Activated naive CD4-positive, alpha-beta T cell treated with anti-CD3 and anti-CD28 coated beads for 36 hours (primary cell): ENCODE measurements around the gene MRTFA. TPM values are rescaled to one million over a fixed set of nuclear protein-coding genes. Genes with fewer than 3 reads are reported as not detected.

Source experiments
- CTCF ChIA-PET: fragments of 350-600 bp; sonication (Branson Sonifier 250); formaldehyde crosslinking; loops from one replicate; lab custom pipeline; 2021; ENCODE audit warnings: antibody characterized with exemption; lab: Charles Lee
- DNase-seq: peaks from one replicate; pipeline ENCODE4 v3.0.0-alpha.2; 2020
- H3K27ac Mint-ChIP-seq: one replicate; pipeline ENCODE4 v1.8.0; 2021; ENCODE audit warnings: mild to moderate bottlenecking, mixed read lengths
- H3K27me3 Mint-ChIP-seq: one replicate; pipeline ENCODE4 v1.8.0; 2021; ENCODE audit warnings: low read depth, mixed read lengths
- H3K36me3 Mint-ChIP-seq: one replicate; pipeline ENCODE4 v1.8.0; 2021; ENCODE audit warnings: low read depth, mixed read lengths
- H3K4me1 Mint-ChIP-seq: one replicate; pipeline ENCODE4 v1.8.0; 2021; ENCODE audit warnings: low read depth, mixed read lengths
- H3K4me3 Mint-ChIP-seq: one replicate; pipeline ENCODE4 v1.8.0; 2021; ENCODE audit warnings: mild to moderate bottlenecking, moderate library complexity, mixed read lengths
- H3K9me3 Mint-ChIP-seq: one replicate; pipeline ENCODE4 v1.8.0; 2021; ENCODE audit warnings: mixed read lengths
- intact Hi-C: fragments of 100-400 bp; cut with micrococcal nuclease; formaldehyde crosslinking; loops from one replicate; pipeline ENCODE4 v1.15.1; 2023
- total RNA-seq, 2 experiments: library from RNA; stranded (reverse); gene quantifications; one replicate each; pipeline ENCODE4 v1.2.3, GENCODE V29; 2021

MRTFA gene
- total RNA-seq, 2 experiments from 2014 or later: 47.2 to 48.9 TPM

GRCh38 chr22:40423882-40424640, 212.5 kb downstream of the MRTFA start:
- Mint-ChIP-seq H3K4me1 (peaks cover 4% of the 10 kb centered on the region), H3K9me3 (no peaks in the 10 kb centered on the region), H3K27ac (no peak overlapping the region), H3K27me3 (no peaks in the 10 kb centered on the region), H3K4me3 (no peak overlapping the region), H3K36me3 (peaks cover 15% of the 10 kb centered on the region)
- no peak for DNase-seq
- intact Hi-C loops: no loop called here
- CTCF ChIA-PET: interaction anchor here (0.6 to 1.3 kb wide), 2 partner anchors 10 to 11 kb away, joined by 3 to 6 read pairs; no protein-coding TSS in a partner anchor

- no peaks in the 10 kb centered on the region for H3K9me3 Mint-ChIP-seq
- peaks cover 10% of the 10 kb centered on the region for H3K36me3 Mint-ChIP-seq
- no peak for DNase-seq
- H3K4me1 Mint-ChIP-seq: no peaks in the 10 kb centered on the region
- intact Hi-C loops: no loop called here
- CTCF ChIA-PET: interaction anchor here (0.6 kb wide), 1 partner anchor 12 kb away, joined by 6 read pairs; no protein-coding TSS in a partner anchor
- no peaks in the 10 kb centered on the region for H3K27me3 Mint-ChIP-seq
- peak overlapping the region; percentile 59 for H3K27ac Mint-ChIP-seq
- no peak overlapping the region for H3K4me3 Mint-ChIP-seq
Measured at GRCh38 chr22:40423310-40423688, 213.2 kb downstream of the MRTFA start.

- intact Hi-C loops: no loop called here
- H3K4me1 Mint-ChIP-seq: no peaks in the 10 kb centered on the region
Measured at GRCh38 chr22:40422558-40423309, 213.8 kb downstream of the MRTFA start.

GRCh38 chr22:40421941-40422340, 214.6 kb downstream of the MRTFA start:
- Mint-ChIP-seq H3K27me3 (no peaks in the 10 kb centered on the region), H3K27ac (peak overlapping the region; percentile 3), H3K36me3 (peaks cover 11% of the 10 kb centered on the region), H3K9me3 (no peaks in the 10 kb centered on the region), H3K4me1 (no peaks in the 10 kb centered on the region), H3K4me3 (no peak overlapping the region)
- CTCF ChIA-PET: no interaction called here
- intact Hi-C loops: no loop called here
- no peak for DNase-seq

More at GRCh38 chr22:40422558-40423309, 213.8 kb downstream of the MRTFA start:
- DNase-seq: no peak
- Mint-ChIP-seq H3K27ac (peak overlapping the region; percentile 59), H3K9me3 (no peaks in the 10 kb centered on the region), H3K36me3 (peaks cover 10% of the 10 kb centered on the region), H3K4me3 (no peak overlapping the region), H3K27me3 (no peaks in the 10 kb centered on the region)
- CTCF ChIA-PET: no interaction called here

DNA sequence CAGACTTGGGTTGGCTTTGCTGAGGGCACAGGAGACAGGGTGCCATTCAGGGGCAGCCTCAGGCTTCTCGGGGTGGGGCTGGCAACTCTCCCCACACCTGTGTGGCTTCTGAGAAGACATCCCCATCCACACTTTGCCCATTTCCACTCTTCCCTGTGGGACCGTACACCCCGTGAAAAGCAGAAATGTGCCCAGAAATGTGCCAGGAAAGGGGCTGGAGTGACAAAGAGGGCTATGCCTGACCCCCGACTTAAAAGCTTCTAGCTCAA, 215.5 kb downstream of the MRTFA start:
- H3K27ac Mint-ChIP-seq: no peak overlapping the region
- intact Hi-C loops: no loop called here

DNA sequence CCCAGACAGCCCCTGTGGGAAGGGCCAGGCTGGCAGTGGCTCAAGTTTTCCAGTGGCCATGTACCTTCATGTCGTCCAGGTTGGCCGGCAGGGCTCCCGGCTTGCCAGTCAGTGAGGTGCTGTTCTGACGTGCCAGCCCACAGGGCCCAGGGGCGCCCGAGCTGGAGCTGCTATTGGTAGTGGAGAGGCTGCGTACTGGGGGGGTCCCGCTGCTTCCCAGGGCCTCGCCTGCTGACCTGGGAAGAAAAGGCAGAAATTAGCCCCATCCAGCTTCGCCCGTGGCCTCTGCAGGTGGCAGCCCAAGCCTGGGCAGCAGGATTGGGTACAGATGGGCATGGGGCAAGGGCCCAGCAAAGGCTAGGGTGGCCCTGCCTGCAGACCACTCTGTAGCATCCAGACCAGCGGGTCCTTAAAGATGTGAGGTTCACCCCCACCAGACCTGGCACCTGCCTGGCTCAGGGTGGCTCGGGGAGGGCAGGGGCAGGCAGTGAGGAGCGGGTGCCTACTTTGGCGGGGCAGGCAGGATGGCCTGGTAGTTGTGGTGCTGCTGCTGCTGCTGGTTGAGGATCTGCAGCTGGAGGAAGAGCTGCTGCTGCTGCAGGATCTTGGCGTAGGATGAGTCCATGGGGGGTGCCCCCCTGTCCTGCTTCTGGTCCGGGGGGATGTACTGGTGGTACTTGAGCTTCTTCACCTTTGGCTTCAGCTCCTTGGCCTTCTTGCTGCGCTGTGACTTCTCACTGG, 216.0 kb downstream of the MRTFA start:
- no peaks in the 10 kb centered on the region for H3K9me3 Mint-ChIP-seq
- CTCF ChIA-PET: no interaction called here

More for the DNA sequence above, 215.5 kb downstream of the MRTFA start:
- no peak for DNase-seq
- CTCF ChIA-PET: no interaction called here
- Mint-ChIP-seq H3K4me1 (peaks cover 8% of the 10 kb centered on the region), H3K4me3 (no peak overlapping the region), H3K36me3 (peaks cover 9% of the 10 kb centered on the region), H3K9me3 (no peaks in the 10 kb centered on the region), H3K27me3 (no peaks in the 10 kb centered on the region)

DNA sequence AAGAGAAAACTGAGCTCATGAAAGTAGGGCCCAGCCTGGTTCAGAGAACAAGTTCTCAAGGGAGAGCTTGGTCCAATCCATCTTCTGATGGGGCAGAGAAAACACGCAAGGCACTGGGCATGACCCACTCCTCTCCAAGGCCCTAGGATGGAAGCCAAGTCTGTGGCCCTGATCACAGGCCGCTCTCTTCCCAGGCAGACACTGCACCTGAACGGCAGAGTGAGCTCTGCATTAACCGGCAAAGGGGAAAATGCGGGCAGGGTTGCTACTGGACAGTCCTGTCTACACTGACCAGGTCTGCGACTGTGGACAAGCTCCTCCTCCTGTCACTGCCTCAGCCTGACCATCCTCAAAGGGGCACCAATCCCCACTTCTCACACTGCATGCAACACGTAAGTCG, 216.8 kb downstream of the MRTFA start:
- intact Hi-C loops: no loop called here
- Mint-ChIP-seq H3K27ac (no peak overlapping the region), H3K4me1 (peaks cover 16% of the 10 kb centered on the region), H3K4me3 (no peak overlapping the region), H3K27me3 (no peaks in the 10 kb centered on the region), H3K9me3 (no peaks in the 10 kb centered on the region), H3K36me3 (peaks cover 14% of the 10 kb centered on the region)
- CTCF ChIA-PET: interaction anchor here (0.6 kb wide), 2 partner anchors 68 to 1043 kb away, joined by 3 read pairs; no protein-coding TSS in a partner anchor
- DNase-seq: no peak

More for the DNA sequence above, 216.0 kb downstream of the MRTFA start:
- intact Hi-C loops: no loop called here
- no peak overlapping the region for H3K27ac Mint-ChIP-seq
- H3K36me3 Mint-ChIP-seq: peaks cover 14% of the 10 kb centered on the region
- H3K4me1 Mint-ChIP-seq: peaks cover 13% of the 10 kb centered on the region
- no peaks in the 10 kb centered on the region for H3K27me3 Mint-ChIP-seq
- DNase-seq: no peak
- H3K4me3 Mint-ChIP-seq: no peak overlapping the region

DNA sequence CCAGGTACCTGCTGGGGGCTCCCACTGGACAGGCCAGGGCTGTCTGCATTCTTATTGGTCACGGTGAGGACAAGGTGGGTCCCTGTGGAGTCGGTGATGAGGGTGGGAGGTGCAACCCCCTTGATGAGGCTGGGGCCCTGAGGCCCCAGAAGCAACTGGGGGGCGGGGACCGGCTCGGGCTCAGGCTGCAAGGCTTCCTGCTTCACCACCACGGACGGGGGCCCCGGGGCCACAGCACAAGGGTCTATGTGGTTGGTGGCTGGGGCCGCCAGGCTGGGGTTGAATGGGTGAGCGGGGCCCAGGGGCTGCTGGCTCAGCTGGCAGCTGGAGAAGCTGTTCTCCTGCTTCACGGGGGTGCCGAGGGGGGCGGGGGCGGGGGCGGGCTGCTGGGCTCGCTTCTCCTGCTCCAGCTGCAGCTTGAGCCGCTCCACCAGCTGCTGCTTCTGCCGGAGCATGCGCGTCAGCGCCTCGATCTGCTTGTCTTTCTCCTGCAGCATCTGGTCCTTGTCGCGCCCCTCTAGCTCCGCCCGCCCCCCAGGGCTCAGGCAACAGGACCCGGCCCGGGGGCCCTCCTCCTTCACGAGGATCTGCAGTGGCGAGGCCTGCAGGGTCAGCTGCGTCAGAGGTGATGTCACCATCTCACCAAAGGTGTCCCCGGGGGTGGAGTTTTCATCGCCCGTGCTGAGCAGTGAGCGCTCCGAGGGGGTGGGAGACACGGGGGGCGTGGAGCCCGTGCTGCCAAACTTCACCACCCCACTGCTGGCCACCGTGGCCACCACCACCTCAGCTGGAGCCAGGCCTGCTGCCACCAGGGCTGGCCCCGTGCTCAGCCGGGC, 217.9 kb downstream of the MRTFA start:
- peaks cover 16% of the 10 kb centered on the region for H3K4me1 Mint-ChIP-seq
- no peaks in the 10 kb centered on the region for H3K9me3 Mint-ChIP-seq
- no peak overlapping the region for H3K4me3 Mint-ChIP-seq
- no peak overlapping the region for H3K27ac Mint-ChIP-seq
- DNase-seq: no peak
- peaks cover 14% of the 10 kb centered on the region for H3K36me3 Mint-ChIP-seq
- H3K27me3 Mint-ChIP-seq: no peaks in the 10 kb centered on the region
- intact Hi-C loops: no loop called here
- CTCF ChIA-PET: interaction anchor here (0.6 to 1.1 kb wide), 3 partner anchors 9 to 246 kb away, joined by 3 read pairs; no protein-coding TSS in a partner anchor

- peaks cover 16% of the 10 kb centered on the region for H3K4me1 Mint-ChIP-seq
- peaks cover 14% of the 10 kb centered on the region for H3K36me3 Mint-ChIP-seq
- intact Hi-C loops: no loop called here
- peak overlapping the region; percentile 11 for H3K27ac Mint-ChIP-seq
- no peak for DNase-seq
- no peak overlapping the region for H3K4me3 Mint-ChIP-seq
- no peaks in the 10 kb centered on the region for H3K9me3 Mint-ChIP-seq
- H3K27me3 Mint-ChIP-seq: no peaks in the 10 kb centered on the region
- CTCF ChIA-PET: no interaction called here
Measured at GRCh38 chr22:40417881-40418280, 218.6 kb downstream of the MRTFA start.

DNA sequence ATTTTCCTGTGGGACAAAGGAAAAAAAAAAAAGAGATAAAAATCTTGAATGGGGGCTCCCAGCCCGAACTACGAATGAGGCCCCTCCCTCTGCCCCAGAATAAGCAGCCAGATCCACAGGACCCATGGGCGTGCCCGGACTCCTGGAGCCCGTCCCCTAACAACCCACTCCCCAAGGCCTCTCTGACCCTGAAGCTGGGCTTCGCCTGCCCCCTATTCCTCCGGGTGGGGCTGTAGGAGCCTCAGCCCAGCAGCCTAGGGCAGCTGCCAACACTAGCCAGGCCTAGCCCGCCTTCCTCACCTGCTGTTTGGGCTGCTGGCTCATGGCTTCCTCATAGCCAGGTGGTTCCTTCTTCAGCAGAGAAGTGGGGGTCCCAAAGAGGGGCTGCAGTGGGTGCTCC, 219.5 kb downstream of the MRTFA start:
- H3K4me1 Mint-ChIP-seq: peaks cover 19% of the 10 kb centered on the region
- no peak for DNase-seq
- H3K27ac Mint-ChIP-seq: no peak overlapping the region
- intact Hi-C loops: no loop called here
- no peak overlapping the region for H3K4me3 Mint-ChIP-seq
- H3K9me3 Mint-ChIP-seq: no peaks in the 10 kb centered on the region
- H3K27me3 Mint-ChIP-seq: no peaks in the 10 kb centered on the region
- CTCF ChIA-PET: no interaction called here
- peaks cover 14% of the 10 kb centered on the region for H3K36me3 Mint-ChIP-seq

GRCh38 chr22:40416636-40417035, 219.9 kb downstream of the MRTFA start:
- Mint-ChIP-seq H3K27me3 (no peaks in the 10 kb centered on the region), H3K4me3 (no peak overlapping the region), H3K9me3 (no peaks in the 10 kb centered on the region), H3K4me1 (peaks cover 19% of the 10 kb centered on the region), H3K27ac (peak overlapping the region; percentile 74), H3K36me3 (peaks cover 14% of the 10 kb centered on the region)
- intact Hi-C loops: no loop called here
- no peak for DNase-seq
- CTCF ChIA-PET: no interaction called here

DNA sequence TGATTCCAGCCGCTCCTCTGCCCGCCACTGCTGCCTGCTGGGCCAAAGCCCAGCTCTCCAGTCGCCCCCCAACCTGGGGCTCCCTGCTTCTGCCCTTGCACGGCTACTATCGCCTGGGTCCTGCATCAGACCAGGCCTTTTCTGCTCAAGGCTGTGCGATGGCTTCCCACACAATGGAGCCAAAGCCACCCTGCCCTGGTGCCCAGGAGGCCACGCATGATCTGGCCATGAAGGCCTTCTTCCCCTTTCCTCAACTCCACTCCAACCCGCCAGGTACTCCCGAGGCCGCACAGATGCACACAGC, 220.3 kb downstream of the MRTFA start:
- CTCF ChIA-PET: no interaction called here
- Mint-ChIP-seq H3K4me3 (no peak overlapping the region), H3K9me3 (no peaks in the 10 kb centered on the region), H3K27me3 (no peaks in the 10 kb centered on the region), H3K4me1 (peaks cover 19% of the 10 kb centered on the region), H3K36me3 (peaks cover 14% of the 10 kb centered on the region), H3K27ac (peak overlapping the region; percentile 74)
- intact Hi-C loops: no loop called here
- DNase-seq: no peak
